Vein endothelial cell (primary cell): Measurements from ENCODE around the gene GSTT4. TPM values are rescaled to one million over a fixed set of nuclear protein-coding genes. Genes with fewer than 3 reads are reported as not detected.

Experiments
- total RNA-seq: library from RNA; depleted of rRNA; stranded (reverse); fragments of >200 nt; gene quantifications from 2 replicates; pipeline ENCODE4 v1.2.3, GENCODE V29; 2012

The GSTT4 gene
- total RNA-seq: not detected in 2 replicates

DNA sequence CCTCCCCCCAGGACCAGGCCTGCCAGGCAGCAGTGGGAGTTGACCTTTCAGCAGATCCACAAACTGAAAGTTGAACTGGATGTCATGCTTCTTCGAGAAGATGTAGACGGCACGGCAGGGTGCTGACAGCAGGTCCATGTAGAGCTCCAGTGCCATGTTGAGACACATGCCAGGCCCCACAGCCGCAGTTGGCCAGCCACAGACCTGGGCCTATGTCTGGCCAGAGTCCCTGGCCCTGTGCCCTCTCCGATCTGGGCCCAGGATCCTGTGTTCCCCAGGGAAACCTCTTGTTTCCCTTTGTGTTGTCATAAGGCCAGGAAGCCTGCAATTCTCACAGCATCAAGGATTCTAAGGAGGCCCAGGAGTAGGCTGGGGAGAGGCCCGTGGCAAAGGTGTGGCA lies at the start of gene GSTT4:
TSS of gene GSTT4 (minus strand) at position 253 of the 400 bp plus-strand sequence. CDS start at position 156, 97 bp downstream.

DNA sequence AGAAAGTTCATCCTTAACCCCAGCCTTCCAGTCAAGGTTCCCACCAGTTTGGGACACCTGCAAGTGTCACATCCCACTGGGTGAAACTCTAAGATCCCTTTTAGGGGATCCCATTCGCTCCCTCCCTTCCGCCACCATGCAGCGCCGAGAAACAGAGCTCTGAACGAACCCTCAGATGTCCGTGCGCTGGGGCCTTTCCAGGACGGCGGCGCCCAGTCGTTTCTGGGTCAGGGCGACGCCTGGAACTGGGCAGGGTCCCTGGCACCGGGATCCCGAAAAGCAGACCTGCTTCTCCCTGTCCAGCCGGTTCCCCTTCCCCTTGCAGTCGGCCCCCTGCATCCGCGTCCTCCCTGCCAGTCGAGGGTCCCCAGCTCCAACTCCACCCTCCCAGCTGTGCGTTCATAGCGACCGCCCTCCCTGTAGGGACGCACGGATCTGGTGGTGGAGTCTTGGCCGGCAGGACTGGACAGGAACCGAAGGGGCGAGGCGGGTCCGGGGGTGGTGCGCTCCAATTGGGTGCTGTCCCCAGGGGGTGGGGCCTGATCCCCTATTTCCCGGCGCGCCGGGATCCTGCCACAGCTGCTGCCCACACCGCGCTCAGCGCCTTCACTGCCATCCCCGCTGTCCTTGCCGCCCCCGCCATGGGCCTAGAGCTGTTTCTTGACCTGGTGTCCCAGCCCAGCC lies 25.6 kb downstream of the GSTT4 start, which contains the start of gene GSTT2:
TSS of gene GSTT2 (plus strand) at position 578 of the 684 bp plus-strand sequence.

DNA sequence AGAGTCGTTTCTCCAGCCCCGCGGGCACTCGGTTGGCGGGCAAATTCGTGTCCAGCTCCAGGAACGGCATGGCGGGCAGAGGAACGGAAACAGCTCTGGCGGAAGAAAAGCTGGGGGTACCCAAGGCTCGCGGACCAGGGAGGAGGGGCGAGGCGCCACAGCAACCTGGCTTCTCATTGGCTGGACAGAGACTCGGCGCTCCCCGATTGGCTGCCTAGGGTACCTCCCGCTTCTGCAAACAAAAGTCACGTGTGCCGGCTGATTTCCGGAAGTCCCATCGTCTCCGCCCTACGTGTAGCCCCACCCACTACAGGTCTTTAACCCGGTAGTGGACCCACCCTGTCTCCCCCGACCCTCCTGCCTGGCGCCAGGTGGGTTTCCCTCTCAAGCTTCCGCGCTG lies 30.9 kb downstream of the GSTT4 start, which contains the start of gene DDT:
TSS of gene DDT (minus strand) at position 97 of the 400 bp plus-strand sequence. CDS start at position 70, 27 bp downstream.

DNA sequence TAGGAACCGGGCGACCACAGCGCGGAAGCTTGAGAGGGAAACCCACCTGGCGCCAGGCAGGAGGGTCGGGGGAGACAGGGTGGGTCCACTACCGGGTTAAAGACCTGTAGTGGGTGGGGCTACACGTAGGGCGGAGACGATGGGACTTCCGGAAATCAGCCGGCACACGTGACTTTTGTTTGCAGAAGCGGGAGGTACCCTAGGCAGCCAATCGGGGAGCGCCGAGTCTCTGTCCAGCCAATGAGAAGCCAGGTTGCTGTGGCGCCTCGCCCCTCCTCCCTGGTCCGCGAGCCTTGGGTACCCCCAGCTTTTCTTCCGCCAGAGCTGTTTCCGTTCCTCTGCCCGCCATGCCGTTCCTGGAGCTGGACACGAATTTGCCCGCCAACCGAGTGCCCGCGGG lies 38.7 kb downstream of the GSTT4 start, which contains the start of gene DDTL:
TSS of gene DDTL (plus strand) at position 321 of the 400 bp plus-strand sequence. CDS start at position 348, 27 bp downstream.

DNA sequence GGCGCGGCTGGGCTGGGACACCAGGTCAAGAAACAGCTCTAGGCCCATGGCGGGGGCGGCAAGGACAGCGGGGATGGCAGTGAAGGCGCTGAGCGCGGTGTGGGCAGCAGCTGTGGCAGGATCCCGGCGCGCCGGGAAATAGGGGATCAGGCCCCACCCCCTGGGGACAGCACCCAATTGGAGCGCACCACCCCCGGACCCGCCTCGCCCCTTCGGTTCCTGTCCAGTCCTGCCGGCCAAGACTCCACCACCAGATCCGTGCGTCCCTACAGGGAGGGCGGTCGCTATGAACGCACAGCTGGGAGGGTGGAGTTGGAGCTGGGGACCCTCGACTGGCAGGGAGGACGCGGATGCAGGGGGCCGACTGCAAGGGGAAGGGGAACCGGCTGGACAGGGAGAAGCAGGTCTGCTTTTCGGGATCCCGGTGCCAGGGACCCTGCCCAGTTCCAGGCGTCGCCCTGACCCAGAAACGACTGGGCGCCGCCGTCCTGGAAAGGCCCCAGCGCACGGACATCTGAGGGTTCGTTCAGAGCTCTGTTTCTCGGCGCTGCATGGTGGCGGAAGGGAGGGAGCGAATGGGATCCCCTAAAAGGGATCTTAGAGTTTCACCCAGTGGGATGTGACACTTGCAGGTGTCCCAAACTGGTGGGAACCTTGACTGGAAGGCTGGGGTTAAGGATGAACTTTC lies 44.0 kb downstream of the GSTT4 start, which contains the start of gene GSTT2B:
TSS of gene GSTT2B (minus strand) at position 112 of the 688 bp plus-strand sequence. CDS start at position 48, 64 bp downstream.

Other genes starting within 250 kb of the GSTT4 start
- gene C22orf15, start 242.5 kb downstream of the GSTT4 start, total RNA-seq: 0.98 TPM in 1 of 2 replicates, not detected in the other
- 1.6 and 4.2 TPM in 2 replicates for gene CHCHD10, start 237.5 kb downstream of the GSTT4 start, total RNA-seq
- 8.4 and 13.7 TPM in 2 replicates for gene MMP11, start 232.6 kb downstream of the GSTT4 start, total RNA-seq
- gene SMARCB1, start 218.5 kb downstream of the GSTT4 start, total RNA-seq: 71.2 and 89.6 TPM in 2 replicates
- gene DERL3, start 166.4 kb downstream of the GSTT4 start, total RNA-seq: 0.33 TPM in 1 of 2 replicates, not detected in the other
- gene SLC2A11, start 147.6 kb downstream of the GSTT4 start, total RNA-seq: 7.5 and 8.2 TPM in 2 replicates
- gene MIF, start 111.1 kb downstream of the GSTT4 start, total RNA-seq: 196 and 293 TPM in 2 replicates
- gene GSTT2B, start 44.3 kb downstream of the GSTT4 start, total RNA-seq: 4.2 and 8.8 TPM in 2 replicates
- 1.2 and 1.3 TPM in 2 replicates for gene DDTL, start 38.6 kb downstream of the GSTT4 start, total RNA-seq
- gene DDT, start 31.0 kb downstream of the GSTT4 start, total RNA-seq: 78.6 and 106 TPM in 2 replicates
- gene GSTT2, start 25.3 kb downstream of the GSTT4 start, total RNA-seq: 1.7 TPM in 1 of 2 replicates, not detected in the other
- gene CABIN1, start 5.9 kb upstream of the GSTT4 start, total RNA-seq: 43.3 and 52.6 TPM in 2 replicates
- gene SUSD2, start 176.0 kb upstream of the GSTT4 start, total RNA-seq: 0.10 and 0.33 TPM in 2 replicates
- 21.3 and 33.0 TPM in 2 replicates for gene GGT5, start 239.6 kb upstream of the GSTT4 start, total RNA-seq